ENCODE measurements around the gene PIGW. TPM values are rescaled to one million over a fixed set of nuclear protein-coding genes. Genes with fewer than 3 reads are reported as not detected.

PIGW gene
- total RNA-seq, 1 donor from 2014 or later: 3.3 TPM

DNA sequence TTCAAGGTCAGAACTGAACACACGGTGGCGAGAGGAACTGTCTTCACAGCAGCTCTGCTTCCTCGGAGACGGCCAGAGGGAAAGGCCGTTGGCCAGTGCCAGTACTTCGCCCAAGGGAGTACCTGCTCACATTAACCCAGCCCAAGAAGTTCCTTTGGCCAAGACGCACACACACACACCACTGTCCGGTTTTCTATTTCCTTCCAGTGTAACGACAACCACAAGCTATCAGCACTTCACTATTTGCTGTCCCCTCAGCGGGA, 9.2 kb downstream of the PIGW start:
- TF ChIP-seq, protein P1, sequence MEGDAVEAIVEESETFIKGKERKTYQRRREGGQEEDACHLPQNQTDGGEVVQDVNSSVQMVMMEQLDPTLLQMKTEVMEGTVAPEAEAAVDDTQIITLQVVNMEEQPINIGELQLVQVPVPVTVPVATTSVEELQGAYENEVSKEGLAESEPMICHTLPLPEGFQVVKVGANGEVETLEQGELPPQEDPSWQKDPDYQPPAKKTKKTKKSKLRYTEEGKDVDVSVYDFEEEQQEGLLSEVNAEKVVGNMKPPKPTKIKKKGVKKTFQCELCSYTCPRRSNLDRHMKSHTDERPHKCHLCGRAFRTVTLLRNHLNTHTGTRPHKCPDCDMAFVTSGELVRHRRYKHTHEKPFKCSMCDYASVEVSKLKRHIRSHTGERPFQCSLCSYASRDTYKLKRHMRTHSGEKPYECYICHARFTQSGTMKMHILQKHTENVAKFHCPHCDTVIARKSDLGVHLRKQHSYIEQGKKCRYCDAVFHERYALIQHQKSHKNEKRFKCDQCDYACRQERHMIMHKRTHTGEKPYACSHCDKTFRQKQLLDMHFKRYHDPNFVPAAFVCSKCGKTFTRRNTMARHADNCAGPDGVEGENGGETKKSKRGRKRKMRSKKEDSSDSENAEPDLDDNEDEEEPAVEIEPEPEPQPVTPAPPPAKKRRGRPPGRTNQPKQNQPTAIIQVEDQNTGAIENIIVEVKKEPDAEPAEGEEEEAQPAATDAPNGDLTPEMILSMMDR (IDR thresholded peaks at IDR 0.05; ENCODE audit: borderline replicate concordance): peak; percentile 15
- H3K27me3 ChIP-seq (ENCODE audit: low read depth): no peaks in the 10 kb centered on the region
- peaks cover 2% of the 10 kb centered on the region for H3K36me3 ChIP-seq
- no peaks in the 10 kb centered on the region for H3K9me3 ChIP-seq (replicated peaks)
- H3K4me3 ChIP-seq: peak overlapping the region; percentile 76
- peak overlapping the region; percentile 100 for H3K27ac ChIP-seq (replicated peaks)
- intact Hi-C loops (cut with micrococcal nuclease): no loop called here
- peaks cover 60% of the 10 kb centered on the region for H3K4me1 ChIP-seq
- DNase-seq: peak; percentile 35

DNA sequence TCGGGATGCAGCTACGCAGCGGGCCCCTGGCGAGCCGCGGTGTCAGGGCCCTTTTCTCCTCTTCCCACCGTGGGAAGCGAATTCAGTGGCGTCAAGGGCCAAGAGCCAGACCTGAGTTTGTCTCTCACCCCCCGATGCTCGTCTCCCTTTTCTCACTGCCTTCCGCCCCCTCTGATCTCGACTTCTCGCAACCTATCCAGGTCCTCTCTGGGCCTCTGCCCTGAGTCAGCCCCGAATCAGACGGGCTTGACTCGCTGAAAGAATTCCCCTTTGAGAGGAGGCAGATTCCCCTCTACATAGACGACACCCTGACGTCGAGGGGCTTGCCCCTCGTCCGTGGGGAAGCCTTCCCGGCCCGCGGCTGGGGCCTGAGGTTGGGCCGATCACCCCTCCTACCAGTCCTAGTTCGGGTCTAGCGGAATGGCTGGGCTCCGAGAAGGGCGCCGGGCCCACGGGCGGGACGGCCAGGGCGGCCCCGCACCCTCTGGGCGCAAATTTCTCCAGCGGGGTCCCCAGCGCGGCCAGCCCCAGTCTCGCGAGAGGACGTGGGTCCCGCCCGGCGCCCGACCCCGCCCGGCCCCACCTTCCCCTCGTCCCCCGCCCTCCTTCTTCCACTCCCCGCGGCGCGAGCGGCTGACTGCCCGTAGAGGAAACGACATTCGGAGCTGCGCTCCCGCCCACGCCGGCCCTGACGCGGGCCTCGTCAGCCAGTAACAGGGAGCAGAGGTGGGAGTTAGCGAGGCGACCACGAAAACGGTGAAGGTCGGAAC, 9.7 kb downstream of the PIGW start, which contains the start of gene GGNBP2:
Gene GGNBP2 (plus strand): TSS at position 613 of the 770 bp plus-strand sequence. CDS start 806 bp downstream, outside the sequence.
- intact Hi-C loops (cut with micrococcal nuclease): loop anchor here (5.0 kb wide), 1 partner anchor 408 kb away; no protein-coding TSS in a partner anchor
- Histone ChIP-seq H3K4me3 (peak within 1 kb of the TSS; percentile 76), H3K4me1 (peaks cover 64% of the 10 kb centered on the region), H3K36me3 (peaks cover under 1% of the 10 kb centered on the region), H3K27me3 (ENCODE audit: low read depth) (no peaks in the 10 kb centered on the region), H3K9me3 (replicated peaks) (no peaks in the 10 kb centered on the region), H3K27ac (replicated peaks) (peak within 1 kb of the TSS; percentile 100)
- TF ChIP-seq, protein P1 (IDR thresholded peaks at IDR 0.05; ENCODE audit: borderline replicate concordance): no peak
- peak; percentile 94 for DNase-seq

DNA sequence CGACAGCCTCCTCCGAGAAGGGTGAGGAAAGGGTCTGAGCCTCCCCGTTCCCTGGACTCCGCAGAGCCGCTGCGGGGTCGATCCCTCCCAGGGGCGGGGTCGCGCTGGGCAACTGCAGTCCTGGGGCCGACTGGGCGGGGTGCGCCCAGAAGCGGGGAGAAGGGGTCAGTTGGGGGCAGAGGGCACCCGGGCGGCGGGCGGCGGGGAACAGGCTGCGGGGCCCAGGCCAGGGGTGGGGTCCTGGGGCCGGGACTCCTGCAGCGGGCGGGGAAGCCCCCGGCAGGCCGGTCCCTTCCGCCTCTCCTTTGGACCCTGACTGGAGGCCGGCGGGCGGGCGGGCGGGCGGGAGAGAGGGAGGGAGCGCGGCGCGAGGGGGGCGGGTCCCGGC, 10.3 kb downstream of the PIGW start:
- intact Hi-C loops (cut with micrococcal nuclease): loop anchor here (5.0 kb wide), 1 partner anchor 407 kb away; no protein-coding TSS in a partner anchor
- Histone ChIP-seq H3K4me3 (peak overlapping the region; percentile 76), H3K4me1 (peaks cover 64% of the 10 kb centered on the region), H3K27me3 (ENCODE audit: low read depth) (no peaks in the 10 kb centered on the region), H3K36me3 (peaks cover 6% of the 10 kb centered on the region), H3K9me3 (replicated peaks) (no peaks in the 10 kb centered on the region), H3K27ac (replicated peaks) (peak overlapping the region; percentile 100)
- DNase-seq: no peak
- TF ChIP-seq, protein P1 (IDR thresholded peaks at IDR 0.05; ENCODE audit: borderline replicate concordance): no peak

DNA sequence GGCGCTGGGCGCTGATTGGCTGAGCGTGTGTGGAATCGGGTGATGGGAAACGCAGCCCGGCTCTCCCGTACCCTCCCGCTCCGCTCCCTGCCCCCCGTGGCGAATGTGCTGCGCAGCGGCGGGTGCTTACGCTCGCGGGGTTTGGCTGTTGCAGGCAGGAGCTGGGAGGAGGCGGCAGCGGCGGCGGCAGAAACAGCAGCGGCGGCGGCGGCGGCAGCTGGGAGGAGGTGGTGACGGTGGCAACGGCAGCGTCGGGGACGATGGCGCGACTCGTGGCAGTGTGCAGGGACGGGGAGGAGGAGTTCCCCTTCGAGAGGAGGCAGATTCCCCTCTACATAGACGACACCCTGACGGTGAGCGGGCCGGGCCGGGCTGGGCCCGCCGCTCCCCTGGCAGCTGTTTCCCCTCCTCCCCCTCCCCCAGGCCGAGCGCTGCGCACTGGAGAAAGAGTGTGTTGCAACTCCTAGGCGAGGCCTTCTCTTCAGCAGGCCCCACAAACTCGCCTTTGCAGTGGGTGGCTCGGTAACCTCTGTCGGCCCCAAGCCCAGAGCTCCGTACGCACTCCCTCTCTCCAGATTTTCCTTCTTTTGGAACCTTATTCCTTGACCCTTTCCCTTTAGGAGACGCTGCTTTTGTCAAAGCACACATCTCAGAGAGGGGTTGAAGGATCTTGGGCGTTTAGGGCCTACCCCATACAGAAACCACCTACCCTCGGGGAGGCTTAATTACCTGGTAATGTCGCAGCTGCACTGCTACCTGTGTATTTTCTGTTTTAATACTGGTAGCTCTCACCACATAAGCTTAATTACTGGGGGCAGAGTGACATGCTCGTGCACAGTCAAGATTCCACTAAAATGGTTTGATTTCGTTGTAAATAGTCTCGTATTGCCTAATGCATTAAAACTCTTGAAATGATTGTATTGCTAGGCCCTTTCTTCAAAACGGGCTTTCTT, 11.0 kb downstream of the PIGW start:
- intact Hi-C loops (cut with micrococcal nuclease): loop anchor here (5.0 kb wide), 1 partner anchor 407 kb away; no protein-coding TSS in a partner anchor
- peak overlapping the region; percentile 100 for H3K27ac ChIP-seq (replicated peaks)
- TF ChIP-seq, protein P1 (IDR thresholded peaks at IDR 0.05; ENCODE audit: borderline replicate concordance): peak; percentile 29

DNA sequence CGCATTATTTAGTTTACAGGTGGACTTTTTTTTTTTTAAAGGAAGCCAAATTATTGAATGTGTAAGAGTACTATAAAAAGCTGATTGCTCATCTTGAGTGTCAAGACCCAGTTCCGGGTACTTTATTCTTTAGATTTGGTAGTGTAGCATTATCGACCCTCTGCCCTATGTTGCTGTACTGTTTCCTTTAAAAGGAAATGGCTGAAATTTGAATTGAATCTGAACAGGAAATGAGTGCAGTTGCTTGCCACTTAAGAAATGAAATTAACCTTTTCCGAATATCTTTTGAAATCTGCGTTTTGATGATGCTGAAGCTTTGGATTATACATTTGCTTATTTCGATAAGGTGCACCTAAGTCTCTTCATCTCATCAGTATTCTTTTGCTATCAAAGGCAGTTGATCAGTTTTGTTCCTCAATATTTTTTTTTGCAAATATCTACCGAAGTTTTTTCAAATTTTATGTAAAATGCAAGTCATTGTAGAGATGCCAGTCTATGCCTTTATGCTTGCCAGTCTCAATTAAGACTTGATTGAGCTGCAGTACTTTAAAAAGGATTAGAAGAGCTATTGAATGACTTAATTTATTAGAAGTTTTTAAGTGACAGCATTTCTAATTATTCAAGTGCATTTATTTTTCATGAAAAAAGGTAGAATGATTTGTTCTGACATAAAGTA, 11.8 kb downstream of the PIGW start:
- TF ChIP-seq, protein P1 (IDR thresholded peaks at IDR 0.05; ENCODE audit: borderline replicate concordance): no peak
- Histone ChIP-seq H3K27me3 (ENCODE audit: low read depth) (no peaks in the 10 kb centered on the region), H3K9me3 (replicated peaks) (no peaks in the 10 kb centered on the region), H3K4me3 (peak overlapping the region; percentile 76), H3K27ac (replicated peaks) (peak overlapping the region; percentile 100), H3K4me1 (peaks cover 74% of the 10 kb centered on the region), H3K36me3 (peaks cover 6% of the 10 kb centered on the region)
- DNase-seq: no peak
- intact Hi-C loops (cut with micrococcal nuclease): loop anchor here (5.0 kb wide), 1 partner anchor 406 kb away; no protein-coding TSS in a partner anchor

More for the DNA sequence above, 11.0 kb downstream of the PIGW start:
- H3K4me1 ChIP-seq: peaks cover 68% of the 10 kb centered on the region
- H3K4me3 ChIP-seq: peak overlapping the region; percentile 76
- H3K36me3 ChIP-seq: peaks cover 6% of the 10 kb centered on the region
- peak; percentile 96 for DNase-seq
- H3K27me3 ChIP-seq (ENCODE audit: low read depth): no peaks in the 10 kb centered on the region
- H3K9me3 ChIP-seq (replicated peaks): no peaks in the 10 kb centered on the region
